ENCODE data around the gene MTCL1.

GRCh38 chr18:8807488-8807805 is 102.1 kb downstream of the MTCL1 start:
- TF ChIP-seq CTCF (conservative IDR thresholded peaks at IDR 0.05 in 1 of 2, IDR thresholded peaks at IDR 0.05 in 1 of 2; ENCODE audit: low read depth in 1 of 2, low read length in 2 of 2) (no peak), EZH2 (IDR thresholded peaks at IDR 0.05; ENCODE audit: low read length, missing control alignments) (no peak)
